ENCODE results near the gene GLS. TPM values are rescaled to one million over a fixed set of nuclear protein-coding genes. Genes with fewer than 3 reads are reported as not detected.
A peak's percentile ranks its signal among the peaks of the same experiment; 100 is the strongest.
"Not testable (repeated sequence)": the region's sequence is repeated elsewhere in the genome, so short reads cannot be mapped to it uniquely, and the experiment has no call there.

The GLS gene
- total RNA-seq, 5 donors from 2014 or later (not counting 1 experiment from before 2014, with no cell fraction given) = 192 to 233 (median 209) TPM

GRCh38 chr2:190881084-190881597 is 520 bp downstream of the GLS start:
- Mint-ChIP-seq H3K27ac (peak overlapping the region; percentile 97 to 99), H3K9me3 (no peaks in the 10 kb centered on the region), H3K27me3 (no peaks in the 10 kb centered on the region), H3K36me3 (peaks cover 9% of the 10 kb centered on the region), H3K4me1 (peaks cover 51 to 57% (median 57%) of the 10 kb centered on the region in 3 donors), H3K4me3 (peak overlapping the region; percentile 92 to 98 (median 96))
- DNase-seq (peak in 4 of 35 experiments; percentile 45 to 71 (median 64)), ATAC-seq (replicated peaks in 1 of 4) (no peak)
- Histone ChIP-seq H3K9me3 (peaks cover 2% of the 10 kb centered on the region), H3K27ac (ENCODE audit: low read length) (peak overlapping the region; percentile 93), H3K27me3 (replicated peaks in 1 of 2; ENCODE audit: control insufficient read depth in 2 of 2, extremely low read depth in 1 of 2, insufficient read depth in 2 of 2, low read length in 1 of 2) (no peaks in the 10 kb centered on the region), H3K36me3 (ENCODE audit: control insufficient read depth in 2 of 2, extremely low read depth in 1 of 2, insufficient read depth in 1 of 2, low read length in 1 of 2) (no peaks in the 10 kb centered on the region), H3K4me1 (ENCODE audit: control insufficient read depth in 1 of 2, extremely low read depth in 1 of 2, insufficient read depth in 2 of 2, low read length in 2 of 2) (peaks cover 28 to 29% of the 10 kb centered on the region in 2 experiments), H3K4me3 (ENCODE audit: control insufficient read depth in 1 of 2, extremely low read depth in 1 of 2, low read length in 1 of 2) (peak overlapping the region; percentile 75 to 76)
- WGBS (ENCODE audit: insufficient coverage) = under 1% methylated on average over 54 of the region's 60 CpGs
- ChIA-PET CTCF (interaction anchor here in 1 of 2 donors (0.6 to 4.0 kb wide), 6 partner anchors 9 to 323 kb away, joined by 3 to 22 read pairs (median 8); no protein-coding TSS in a partner anchor), POLR2A (interaction anchor here (0.5 to 4.0 kb wide), 19 partner anchors 9 to 983 kb away, joined by 3 to 33 read pairs (median 4); partner anchors contain the start of gene STAT1 (in 1 of the 2))

- Mint-ChIP-seq H3K36me3 (peaks cover 9% of the 10 kb centered on the region), H3K27me3 (no peaks in the 10 kb centered on the region), H3K9me3 (no peaks in the 10 kb centered on the region), H3K27ac (peak overlapping the region; percentile 93 to 96), H3K4me1 (peaks cover 54 to 57% (median 55%) of the 10 kb centered on the region in 3 donors), H3K4me3 (peak overlapping the region; percentile 89 to 93 (median 92))
- ChIA-PET POLR2A (interaction anchor here (0.6 to 4.0 kb wide), 23 partner anchors 8 to 475 kb away, joined by 3 to 33 read pairs (median 4); partner anchors contain the start of genes STAT1 (in 1 of the 2) and STAT4 (in 1 of the 2)), CTCF (interaction anchor here (0.5 to 4.0 kb wide), 10 partner anchors 9 to 647 kb away, joined by 3 to 22 read pairs (median 4); no protein-coding TSS in a partner anchor)
- DNase-seq (peak; percentile 45 to 89 (median 74)), ATAC-seq (replicated peaks in 1 of 4) (peak; percentile 48 to 65 (median 49))
- Histone ChIP-seq H3K9me3 (peaks cover 2% of the 10 kb centered on the region), H3K4me1 (ENCODE audit: control insufficient read depth in 1 of 2, extremely low read depth in 1 of 2, insufficient read depth in 2 of 2, low read length in 2 of 2) (peaks cover 30 to 32% of the 10 kb centered on the region in 2 experiments), H3K27me3 (replicated peaks in 1 of 2; ENCODE audit: control insufficient read depth in 2 of 2, extremely low read depth in 1 of 2, insufficient read depth in 2 of 2, low read length in 1 of 2) (no peaks in the 10 kb centered on the region), H3K4me3 (ENCODE audit: control insufficient read depth in 1 of 2, extremely low read depth in 1 of 2, low read length in 1 of 2) (peak overlapping the region; percentile 76 to 80), H3K27ac (ENCODE audit: low read length) (peak overlapping the region; percentile 85), H3K36me3 (ENCODE audit: control insufficient read depth in 2 of 2, extremely low read depth in 1 of 2, insufficient read depth in 1 of 2, low read length in 1 of 2) (no peaks in the 10 kb centered on the region)
- WGBS (ENCODE audit: insufficient coverage) = under 1% methylated on average over 40 of the region's 46 CpGs
Observed at GRCh38 chr2:190881598-190882410, 1.2 kb downstream of the GLS start.

- WGBS (ENCODE audit: insufficient coverage) = no CpG with 5 or more reads among the region's 5 CpGs
- peak overlapping the region; percentile 93 to 96 for H3K27ac Mint-ChIP-seq
- peaks cover 30 to 35% of the 10 kb centered on the region in 2 experiments for H3K4me1 ChIP-seq (ENCODE audit: control insufficient read depth in 1 of 2, extremely low read depth in 1 of 2, insufficient read depth in 2 of 2, low read length in 2 of 2)
Observed at GRCh38 chr2:190882411-190882766, 1.8 kb downstream of the GLS start.

GRCh38 chr2:190882856-190883582 is 2.4 kb downstream of the GLS start:
- H3K4me3 ChIP-seq (ENCODE audit: control insufficient read depth in 1 of 2, extremely low read depth in 1 of 2, low read length in 1 of 2) = peak overlapping the region; percentile 76 to 80
- H3K4me1 Mint-ChIP-seq = peaks cover 56 to 60% (median 58%) of the 10 kb centered on the region in 3 donors
- DNase-seq = peak in 1 of 35 experiments; percentile 47
- no peaks in the 10 kb centered on the region for H3K9me3 Mint-ChIP-seq
- H3K27ac ChIP-seq (ENCODE audit: low read length) = peak overlapping the region; percentile 85
- peaks cover 2% of the 10 kb centered on the region for H3K9me3 ChIP-seq
- peaks cover 25 to 42% of the 10 kb centered on the region in 2 experiments for H3K4me1 ChIP-seq (ENCODE audit: control insufficient read depth in 1 of 2, extremely low read depth in 1 of 2, insufficient read depth in 2 of 2, low read length in 2 of 2)
- no peak for ATAC-seq (replicated peaks in 1 of 4)
- peak overlapping the region; percentile 93 to 96 for H3K27ac Mint-ChIP-seq
- peak overlapping the region; percentile 89 to 93 (median 92) for H3K4me3 Mint-ChIP-seq
- POLR2A ChIA-PET = interaction anchor here (0.7 to 4.0 kb wide), 12 partner anchors 8 to 68 kb away, joined by 3 to 33 read pairs (median 3); no protein-coding TSS in a partner anchor
- H3K36me3 Mint-ChIP-seq = peaks cover 9% of the 10 kb centered on the region
- no peaks in the 10 kb centered on the region for H3K27me3 Mint-ChIP-seq
- 17% methylated on average over 1 of the region's 4 CpGs for WGBS (ENCODE audit: insufficient coverage)
- no peaks in the 10 kb centered on the region for H3K36me3 ChIP-seq (ENCODE audit: control insufficient read depth in 2 of 2, extremely low read depth in 1 of 2, insufficient read depth in 1 of 2, low read length in 1 of 2)
- no peaks in the 10 kb centered on the region for H3K27me3 ChIP-seq (replicated peaks in 1 of 2; ENCODE audit: control insufficient read depth in 2 of 2, extremely low read depth in 1 of 2, insufficient read depth in 2 of 2, low read length in 1 of 2)
- CTCF ChIA-PET = interaction anchor here (0.5 to 4.0 kb wide), 6 partner anchors 16 to 794 kb away, joined by 3 to 22 read pairs (median 4); no protein-coding TSS in a partner anchor

More at GRCh38 chr2:190882411-190882766, 1.8 kb downstream of the GLS start:
- no peaks in the 10 kb centered on the region for H3K27me3 ChIP-seq (replicated peaks in 1 of 2; ENCODE audit: control insufficient read depth in 2 of 2, extremely low read depth in 1 of 2, insufficient read depth in 2 of 2, low read length in 1 of 2)
- ATAC-seq (replicated peaks in 1 of 4) (no peak), DNase-seq (no peak)
- H3K9me3 ChIP-seq = peaks cover 2% of the 10 kb centered on the region
- no peaks in the 10 kb centered on the region for H3K36me3 ChIP-seq (ENCODE audit: control insufficient read depth in 2 of 2, extremely low read depth in 1 of 2, insufficient read depth in 1 of 2, low read length in 1 of 2)
- peaks cover 9% of the 10 kb centered on the region for H3K36me3 Mint-ChIP-seq
- H3K4me1 Mint-ChIP-seq = peaks cover 53 to 57% (median 56%) of the 10 kb centered on the region in 3 donors
- H3K9me3 Mint-ChIP-seq = no peaks in the 10 kb centered on the region
- ChIA-PET POLR2A (interaction anchor here (0.6 to 4.0 kb wide), 16 partner anchors 8 to 199 kb away, joined by 3 to 33 read pairs (median 4); no protein-coding TSS in a partner anchor), CTCF (interaction anchor here (0.5 to 4.0 kb wide), 10 partner anchors 8 to 646 kb away, joined by 3 to 22 read pairs (median 4); no protein-coding TSS in a partner anchor)
- H3K4me3 ChIP-seq (ENCODE audit: control insufficient read depth in 1 of 2, extremely low read depth in 1 of 2, low read length in 1 of 2) = peak overlapping the region; percentile 76 to 80
- H3K27me3 Mint-ChIP-seq = no peaks in the 10 kb centered on the region
- peak overlapping the region; percentile 85 for H3K27ac ChIP-seq (ENCODE audit: low read length)
- peak overlapping the region; percentile 89 to 93 (median 92) for H3K4me3 Mint-ChIP-seq

GRCh38 chr2:190885844-190886243 is 5.2 kb downstream of the GLS start:
- WGBS (ENCODE audit: insufficient coverage) = 71% methylated on average over 3 of the region's 6 CpGs
- CTCF ChIA-PET = interaction anchor here (0.5 to 1.2 kb wide), 6 partner anchors 11 to 60 kb away, joined by 3 to 6 read pairs (median 4); no protein-coding TSS in a partner anchor
- H3K9me3 ChIP-seq; H3K4me3 ChIP-seq (ENCODE audit: control insufficient read depth in 1 of 2, extremely low read depth in 1 of 2, low read length in 1 of 2); H3K9me3 Mint-ChIP-seq; H3K27ac ChIP-seq (ENCODE audit: low read length); ATAC-seq (replicated peaks in 1 of 4); H3K36me3 ChIP-seq (ENCODE audit: control insufficient read depth in 2 of 2, extremely low read depth in 1 of 2, insufficient read depth in 1 of 2, low read length in 1 of 2); H3K27me3 ChIP-seq (replicated peaks in 1 of 2; ENCODE audit: control insufficient read depth in 2 of 2, extremely low read depth in 1 of 2, insufficient read depth in 2 of 2, low read length in 1 of 2); H3K27me3 Mint-ChIP-seq; DNase-seq: not testable (repeated sequence)
- H3K4me1 ChIP-seq (ENCODE audit: control insufficient read depth in 1 of 2, extremely low read depth in 1 of 2, insufficient read depth in 2 of 2, low read length in 2 of 2) = peaks cover 19 to 35% of the 10 kb centered on the region in 2 experiments
- H3K36me3 Mint-ChIP-seq = peaks cover 13% of the 10 kb centered on the region
- peak overlapping the region; percentile 11 to 92 (median 17) for H3K4me3 Mint-ChIP-seq
- H3K4me1 Mint-ChIP-seq = peaks cover 73 to 80% (median 76%) of the 10 kb centered on the region in 3 donors
- POLR2A ChIA-PET = interaction anchor here in 1 of 2 donors (1.0 to 1.1 kb wide), 2 partner anchors 17 to 61 kb away, joined by 3 read pairs; no protein-coding TSS in a partner anchor
- H3K27ac Mint-ChIP-seq = peak overlapping the region; percentile 13 to 57

Data from T-cell (primary cell).